Activated effector memory CD4-positive, alpha-beta T cell treated with anti-CD3 and anti-CD28 coated beads, Interleukin-2, amount 50 U/mL, for 16 hours (primary cell): ENCODE results near the gene MRPL36.
"Not testable (repeated sequence)": the region's sequence is repeated elsewhere in the genome, so short reads cannot be mapped to it uniquely, and the experiment has no call there.

Experiments used
- DNase-seq: peaks from one replicate; pipeline ENCODE4 v3.0.0-alpha.2; 2020

The MRPL36 gene

DNA sequence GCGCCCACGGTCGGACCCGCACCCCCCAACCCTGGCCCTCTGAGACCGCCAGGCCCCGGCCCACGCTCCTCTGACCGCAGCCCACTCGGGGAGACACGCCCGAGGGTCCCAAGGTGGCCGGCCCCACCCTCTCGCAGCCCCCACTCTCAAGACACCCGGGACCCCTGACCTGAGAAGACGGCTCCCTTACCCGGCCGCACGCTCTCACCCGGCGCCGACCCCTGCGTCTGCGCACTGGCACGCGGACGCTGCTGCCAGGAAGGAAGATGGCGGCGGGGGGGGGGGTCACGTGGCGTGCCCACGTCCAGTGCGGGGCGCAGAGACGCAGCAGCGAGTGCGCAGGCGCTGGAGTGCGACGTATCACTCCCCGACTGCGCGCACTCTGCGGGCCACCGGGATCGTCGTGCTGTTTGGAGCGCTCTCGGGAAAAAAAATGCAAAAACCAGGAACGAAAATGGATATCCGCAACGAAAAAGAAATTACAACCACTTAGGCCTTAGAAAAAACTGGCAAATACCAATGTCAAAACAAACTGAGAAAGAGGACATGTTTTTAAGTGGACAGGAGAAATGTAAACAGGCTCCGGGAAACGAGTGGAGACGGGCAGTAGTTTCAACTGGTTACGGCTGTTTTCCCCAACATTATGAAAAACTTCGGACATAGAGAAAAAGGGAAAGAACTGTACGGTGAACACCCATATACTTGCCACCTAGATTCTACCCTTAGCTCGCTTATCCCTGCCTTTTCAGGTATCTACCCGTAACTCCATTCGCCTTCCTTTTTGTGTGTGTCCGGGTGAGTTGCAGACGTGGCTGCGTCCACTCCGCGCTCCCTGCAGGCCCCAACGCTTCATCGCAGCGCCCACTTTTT, at the start of gene MRPL36:
TSS of gene MRPL36 (minus strand) at position 236 of the 870 bp plus-strand sequence. CDS start 902 bp downstream, outside the sequence.
- DNase-seq = peak; percentile 97

GRCh38 chr5:1847611-1848010, 48.0 kb upstream of the MRPL36 start:
- DNase-seq = no peak

DNA sequence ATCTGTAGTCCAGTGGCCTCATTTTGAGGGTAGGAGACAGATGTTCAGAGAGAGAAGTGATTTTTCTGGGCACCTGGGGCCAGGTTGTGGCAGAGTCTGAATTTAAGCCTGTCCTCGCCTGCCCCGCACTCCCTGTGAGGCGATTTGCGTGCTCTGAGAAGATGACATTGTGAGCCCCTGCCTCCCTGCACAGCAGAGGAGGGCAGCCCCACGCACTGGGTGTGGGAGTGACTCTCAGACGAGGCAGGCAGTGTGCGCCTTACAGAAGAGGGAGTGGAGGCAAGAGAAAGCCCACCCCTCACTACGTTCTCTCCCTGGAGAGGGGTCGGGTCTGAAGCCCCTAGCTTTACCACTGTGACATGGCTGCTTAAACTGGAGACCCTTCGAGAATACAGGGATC, 47.4 kb upstream of the MRPL36 start:
- no peak for DNase-seq

GRCh38 chr5:1846583-1846982, 46.9 kb upstream of the MRPL36 start:
- no peak for DNase-seq

GRCh38 chr5:1845696-1846095, 46.1 kb upstream of the MRPL36 start:
- no peak for DNase-seq

- no peak for DNase-seq
These were observed 45.2 kb upstream of the MRPL36 start for GRCh38 chr5:1844708-1845436.

DNA sequence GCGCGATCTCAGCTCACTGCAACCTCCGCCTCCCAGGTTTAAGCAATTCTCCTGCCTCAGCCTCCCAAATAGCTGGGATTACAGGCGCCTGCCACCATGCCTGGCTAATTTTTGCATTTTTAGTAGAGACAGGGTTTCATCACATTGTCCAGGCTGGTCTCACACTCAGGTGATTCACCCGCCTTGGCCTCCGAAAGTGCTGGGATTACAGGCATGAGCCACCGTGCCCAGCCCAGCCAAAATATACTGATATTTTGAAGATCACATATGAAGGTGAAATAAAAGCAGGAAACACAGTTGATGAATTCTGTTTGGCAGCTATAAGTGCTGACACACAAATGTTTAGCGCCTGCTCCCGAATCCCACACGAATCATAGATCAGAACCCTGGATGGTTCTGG, 44.1 kb upstream of the MRPL36 start:
- not testable (repeated sequence) for DNase-seq

DNA sequence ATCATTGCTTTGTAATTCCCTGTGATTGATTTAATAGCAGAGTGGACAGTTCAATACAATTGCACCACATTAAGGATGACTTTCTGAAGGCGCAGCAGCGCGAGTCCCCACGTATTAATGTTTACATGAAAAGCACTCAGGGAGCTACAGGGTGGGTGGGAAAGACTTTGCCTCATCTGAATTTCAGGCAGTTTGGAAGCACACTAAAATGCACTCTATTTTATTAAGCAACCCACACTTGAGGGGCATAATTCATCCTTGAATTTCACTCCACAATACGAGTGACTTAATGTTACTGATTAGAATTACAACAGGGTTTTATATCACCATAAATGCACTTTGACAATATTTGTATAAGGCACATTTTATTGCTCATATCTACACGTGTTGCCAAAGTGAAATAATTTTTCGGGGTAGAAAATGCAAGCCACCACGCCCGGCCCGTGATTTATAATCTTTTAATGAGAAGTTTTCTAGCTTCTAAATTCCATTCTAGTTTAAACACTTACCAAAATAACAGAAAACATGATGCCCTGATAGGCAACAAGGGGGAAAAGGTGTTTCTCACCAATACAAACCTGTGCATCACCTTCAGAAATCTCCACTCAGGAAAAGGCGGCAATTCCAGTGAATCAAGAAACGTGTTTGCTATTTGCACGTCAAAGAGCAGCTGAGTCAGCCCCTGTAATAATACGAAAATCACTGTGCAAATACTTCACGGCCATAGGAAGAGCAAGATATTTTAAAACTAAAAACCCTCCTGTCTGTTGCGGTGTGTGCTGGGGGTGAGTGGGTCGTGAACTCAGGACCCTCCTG, 42.6 kb upstream of the MRPL36 start:
- no peak for DNase-seq

DNA sequence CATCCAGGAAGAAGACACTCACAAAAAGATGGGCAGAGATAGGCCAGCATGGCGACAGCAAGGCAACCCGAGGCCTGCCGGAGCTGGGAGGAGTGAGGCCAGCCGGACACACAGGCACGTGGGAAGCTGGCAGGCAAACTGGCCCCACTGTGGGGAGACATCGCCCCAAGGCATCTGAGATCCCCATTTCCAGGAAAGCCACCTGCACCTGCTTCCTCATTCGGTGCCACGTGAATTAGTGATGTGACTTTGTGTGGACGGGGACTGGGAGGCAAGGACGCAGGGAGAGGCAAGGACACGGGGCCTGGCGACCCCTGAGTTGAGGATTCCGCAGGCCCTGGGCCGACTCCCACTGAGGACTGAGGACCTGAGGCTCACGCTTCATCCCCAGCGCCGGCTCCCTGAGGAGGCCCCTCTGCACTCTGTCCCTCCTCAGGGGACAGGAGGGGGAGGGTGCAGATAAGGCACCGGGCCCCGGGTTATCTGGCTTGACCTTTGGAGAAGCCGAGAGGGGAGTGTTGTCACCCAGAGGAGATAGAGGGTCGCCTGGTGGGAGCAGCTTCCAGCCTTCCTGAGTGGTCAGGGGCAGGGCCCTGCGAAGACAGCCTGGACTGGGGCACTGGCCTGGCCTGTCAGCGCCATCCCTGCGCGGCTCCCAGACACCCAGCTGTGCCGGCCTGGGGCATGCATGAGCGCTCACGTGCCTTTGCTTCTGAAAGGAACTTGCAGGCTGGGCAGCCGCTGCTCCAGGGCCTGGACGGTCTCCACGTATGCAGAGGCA, 41.3 kb upstream of the MRPL36 start:
- no peak for DNase-seq

DNA sequence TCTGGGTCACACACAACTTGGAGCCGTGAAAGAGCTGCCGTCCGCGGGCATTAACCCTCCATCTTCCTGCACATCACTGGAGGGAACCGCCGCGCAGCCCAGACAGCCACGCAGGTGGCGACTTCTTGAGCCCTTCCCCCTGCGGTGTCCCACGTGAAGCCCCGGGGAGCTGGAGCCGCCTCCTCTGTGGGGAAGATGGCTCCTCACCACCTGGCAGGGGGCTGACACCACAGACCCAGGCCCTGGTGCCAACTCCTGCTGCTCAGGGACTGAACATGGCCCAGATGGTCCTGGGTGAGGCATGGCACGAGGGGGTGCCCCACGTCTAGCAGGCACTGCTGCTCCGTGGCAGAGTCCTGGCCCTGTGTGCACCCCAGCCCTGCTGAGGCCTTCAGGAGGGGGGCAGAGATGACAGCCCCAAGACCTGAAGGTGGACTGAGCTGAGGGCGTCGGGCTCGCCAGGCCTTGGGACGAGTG, 40.5 kb upstream of the MRPL36 start:
- no peak for DNase-seq

DNA sequence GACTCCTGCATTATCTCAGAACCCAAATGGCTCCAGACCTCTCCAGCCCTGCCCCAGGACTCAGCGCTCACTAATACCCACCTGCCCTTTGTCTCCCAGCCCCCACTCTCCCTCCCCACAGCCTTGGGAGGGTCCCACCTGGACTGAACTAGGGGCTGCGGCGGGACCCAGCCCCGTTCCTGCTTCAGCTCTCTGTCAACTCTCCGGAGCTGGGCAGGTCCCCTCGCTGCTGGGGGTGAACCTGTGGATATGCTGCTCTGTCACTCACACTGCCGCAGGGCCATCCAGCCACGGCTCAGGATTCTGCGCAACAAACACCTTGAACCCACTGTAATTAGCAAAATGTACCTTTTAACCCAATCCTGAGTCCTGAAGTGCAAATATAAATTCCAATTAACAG, 38.4 kb upstream of the MRPL36 start:
- DNase-seq = no peak

GRCh38 chr5:1836891-1837880, 37.5 kb upstream of the MRPL36 start:
- no peak for DNase-seq

DNA sequence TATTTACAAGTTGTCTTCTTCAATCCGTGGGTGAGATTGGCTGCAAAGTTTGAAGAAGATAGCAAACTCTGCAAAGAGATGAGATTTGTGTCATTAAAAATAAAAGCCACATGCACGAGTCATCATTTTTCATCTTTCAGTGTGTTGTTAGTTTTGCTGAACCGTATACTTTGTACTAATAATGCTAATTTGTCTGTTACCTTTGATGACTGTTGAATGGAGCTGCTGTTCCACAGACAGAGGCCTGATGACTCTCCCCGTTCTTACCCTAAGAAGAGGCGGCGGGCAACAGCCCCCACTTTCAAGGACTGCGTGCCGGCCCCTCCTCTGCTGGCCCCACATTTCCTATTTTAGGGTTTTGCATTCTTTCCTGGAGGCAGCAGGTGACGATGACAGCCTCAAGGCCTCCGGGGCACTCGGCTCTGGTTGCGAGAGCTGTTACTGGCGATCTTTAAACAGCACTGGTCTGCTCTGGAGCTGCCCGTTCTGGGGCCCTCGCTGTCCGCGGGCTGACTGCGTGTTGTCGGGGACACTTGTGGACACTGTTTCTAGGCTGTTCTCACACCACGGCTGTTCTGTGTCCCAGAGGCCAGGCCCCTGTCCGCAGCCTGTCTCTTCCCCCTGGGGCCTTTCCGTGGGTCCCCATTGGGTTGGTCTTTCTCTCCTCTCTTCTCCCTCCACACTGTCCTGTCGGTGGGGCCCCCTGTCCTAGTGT, 36.7 kb upstream of the MRPL36 start:
- no peak for DNase-seq

DNA sequence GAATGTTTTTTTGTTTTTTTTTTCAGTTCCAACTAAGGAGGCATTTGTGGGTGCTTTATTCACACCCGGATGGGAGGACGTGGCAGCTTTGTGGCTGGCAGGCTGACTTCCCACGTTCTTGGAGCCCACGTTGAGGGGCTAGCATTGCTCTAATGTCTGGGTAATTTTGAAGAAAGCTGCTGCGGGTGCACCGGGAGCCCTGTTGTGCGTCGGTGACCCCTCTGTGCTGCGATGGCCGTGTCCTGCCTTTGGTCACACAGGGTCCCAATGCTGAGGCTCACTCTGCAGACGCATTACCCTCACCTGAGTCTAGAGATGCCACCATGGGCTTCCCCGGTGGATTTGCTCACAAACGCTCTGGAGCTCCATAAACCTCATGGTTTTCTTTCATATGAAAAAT, 35.8 kb upstream of the MRPL36 start:
- DNase-seq = no peak

DNA sequence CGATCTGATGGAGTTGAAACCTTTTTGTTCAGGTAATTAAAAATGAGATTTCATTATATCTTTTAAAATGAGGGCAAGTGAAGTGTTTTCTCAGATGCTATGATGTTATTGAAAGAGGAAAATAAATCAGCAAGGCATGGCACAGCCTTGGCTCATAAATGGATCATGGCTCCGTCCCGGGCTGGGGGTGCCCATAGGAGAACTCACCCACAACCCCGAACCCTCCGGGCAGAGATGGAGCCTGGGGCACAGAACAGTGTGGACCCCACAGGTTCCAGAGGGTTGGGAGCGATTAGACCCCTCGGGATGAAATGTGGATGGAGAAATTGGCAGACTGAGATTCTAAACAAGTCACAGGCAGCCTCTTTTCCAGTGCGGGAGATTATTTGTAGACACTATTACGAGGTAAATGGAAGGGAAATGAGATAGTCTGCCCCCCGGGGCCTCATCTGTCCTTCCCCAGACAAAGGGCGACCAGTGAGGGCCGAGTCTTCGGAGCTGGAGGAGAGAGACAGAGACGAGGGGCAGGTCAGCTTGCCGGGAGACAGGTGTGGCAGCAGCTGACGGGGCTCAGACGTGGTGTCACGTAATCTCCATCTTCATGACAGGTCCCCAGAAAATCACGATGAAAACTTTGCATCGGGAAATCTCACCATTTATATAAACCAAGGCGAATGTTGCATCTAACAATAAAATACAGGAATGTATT, 35.2 kb upstream of the MRPL36 start:
- no peak for DNase-seq

GRCh38 chr5:1834022-1834551, 34.5 kb upstream of the MRPL36 start:
- DNase-seq = no peak

- peak; percentile 56 for DNase-seq
These were observed 33.8 kb upstream of the MRPL36 start for GRCh38 chr5:1833264-1834021.

DNA sequence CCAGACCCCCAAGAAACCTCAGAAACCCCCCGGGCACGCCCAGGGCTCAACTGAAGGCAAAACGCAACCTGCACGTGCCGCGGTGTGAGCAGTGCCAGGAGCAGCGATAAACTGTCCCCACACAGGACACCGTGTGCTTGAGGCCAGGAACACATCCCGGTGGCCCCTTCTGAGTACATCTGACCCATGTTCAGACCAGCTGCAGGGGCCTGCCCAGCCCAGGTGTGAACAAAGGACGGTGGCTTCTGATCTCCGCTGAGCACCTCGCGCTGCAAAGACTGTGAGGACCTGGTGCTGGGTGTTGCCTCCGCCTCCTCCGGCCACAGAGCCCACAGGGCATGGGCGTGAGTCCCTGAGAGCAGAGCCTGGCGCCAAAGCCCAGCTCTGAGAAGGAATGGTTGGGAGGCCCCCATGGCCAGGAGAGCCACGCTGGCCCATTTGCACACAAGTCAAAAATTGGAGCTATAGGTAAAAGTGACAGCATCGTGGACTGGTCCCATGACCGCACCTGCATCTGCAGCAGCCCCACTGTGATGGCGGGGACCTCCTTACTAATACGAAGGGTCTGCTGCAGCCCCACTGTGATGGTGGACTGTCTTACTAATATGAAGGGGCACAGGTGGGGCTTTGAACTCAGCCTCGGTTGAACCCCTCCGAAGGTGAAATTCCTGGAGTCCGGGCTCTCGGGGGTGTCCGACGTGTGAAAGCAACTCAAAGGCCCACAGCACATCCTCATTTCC, 33.0 kb upstream of the MRPL36 start:
- DNase-seq = peak; percentile 41
